ENCODE results near the gene IQSEC1.

Gene IQSEC1

DNA sequence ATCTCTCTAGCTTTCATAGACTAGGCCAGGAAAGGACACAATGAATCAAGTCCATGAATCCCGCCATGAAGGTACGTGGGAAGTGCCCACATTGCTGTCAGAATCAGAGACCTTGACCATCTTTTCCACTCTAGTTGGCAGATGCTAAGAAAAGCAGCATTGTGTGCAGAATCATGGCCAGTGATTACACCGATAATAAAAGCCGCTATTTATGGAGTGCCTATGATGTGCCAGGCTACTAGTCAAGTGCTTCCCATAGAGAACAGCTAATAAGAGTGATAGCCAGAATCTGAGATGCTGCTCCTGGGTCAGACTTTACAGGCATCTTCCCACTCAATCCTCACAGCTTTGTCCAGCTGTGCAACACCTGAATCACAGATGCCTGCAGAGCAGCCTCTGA, 218.7 kb downstream of the IQSEC1 start:
- TF ChIP-seq TAF1 (IDR thresholded peaks at IDR 0.05; ENCODE audit: borderline replicate concordance, insufficient read depth, low read length) (no peak), FOXP2 (optimal IDR thresholded peaks at IDR 0.05; ENCODE audit: borderline replicate concordance, extremely low read depth, extremely low read length, insufficient read depth) (no peak), POLR2AphosphoS5 (IDR thresholded peaks at IDR 0.05; ENCODE audit: low read depth, low read length) (no peak), SIN3A (IDR thresholded peaks at IDR 0.05; ENCODE audit: borderline replicate concordance, insufficient read depth, low read length) (no peak)
- TF ChIP-seq, protein P1, sequence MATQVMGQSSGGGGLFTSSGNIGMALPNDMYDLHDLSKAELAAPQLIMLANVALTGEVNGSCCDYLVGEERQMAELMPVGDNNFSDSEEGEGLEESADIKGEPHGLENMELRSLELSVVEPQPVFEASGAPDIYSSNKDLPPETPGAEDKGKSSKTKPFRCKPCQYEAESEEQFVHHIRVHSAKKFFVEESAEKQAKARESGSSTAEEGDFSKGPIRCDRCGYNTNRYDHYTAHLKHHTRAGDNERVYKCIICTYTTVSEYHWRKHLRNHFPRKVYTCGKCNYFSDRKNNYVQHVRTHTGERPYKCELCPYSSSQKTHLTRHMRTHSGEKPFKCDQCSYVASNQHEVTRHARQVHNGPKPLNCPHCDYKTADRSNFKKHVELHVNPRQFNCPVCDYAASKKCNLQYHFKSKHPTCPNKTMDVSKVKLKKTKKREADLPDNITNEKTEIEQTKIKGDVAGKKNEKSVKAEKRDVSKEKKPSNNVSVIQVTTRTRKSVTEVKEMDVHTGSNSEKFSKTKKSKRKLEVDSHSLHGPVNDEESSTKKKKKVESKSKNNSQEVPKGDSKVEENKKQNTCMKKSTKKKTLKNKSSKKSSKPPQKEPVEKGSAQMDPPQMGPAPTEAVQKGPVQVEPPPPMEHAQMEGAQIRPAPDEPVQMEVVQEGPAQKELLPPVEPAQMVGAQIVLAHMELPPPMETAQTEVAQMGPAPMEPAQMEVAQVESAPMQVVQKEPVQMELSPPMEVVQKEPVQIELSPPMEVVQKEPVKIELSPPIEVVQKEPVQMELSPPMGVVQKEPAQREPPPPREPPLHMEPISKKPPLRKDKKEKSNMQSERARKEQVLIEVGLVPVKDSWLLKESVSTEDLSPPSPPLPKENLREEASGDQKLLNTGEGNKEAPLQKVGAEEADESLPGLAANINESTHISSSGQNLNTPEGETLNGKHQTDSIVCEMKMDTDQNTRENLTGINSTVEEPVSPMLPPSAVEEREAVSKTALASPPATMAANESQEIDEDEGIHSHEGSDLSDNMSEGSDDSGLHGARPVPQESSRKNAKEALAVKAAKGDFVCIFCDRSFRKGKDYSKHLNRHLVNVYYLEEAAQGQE (IDR thresholded peaks at IDR 0.05; ENCODE audit: insufficient read depth in 1 of 2, low read depth in 2 of 2, low read length in 2 of 2): no peak

DNA sequence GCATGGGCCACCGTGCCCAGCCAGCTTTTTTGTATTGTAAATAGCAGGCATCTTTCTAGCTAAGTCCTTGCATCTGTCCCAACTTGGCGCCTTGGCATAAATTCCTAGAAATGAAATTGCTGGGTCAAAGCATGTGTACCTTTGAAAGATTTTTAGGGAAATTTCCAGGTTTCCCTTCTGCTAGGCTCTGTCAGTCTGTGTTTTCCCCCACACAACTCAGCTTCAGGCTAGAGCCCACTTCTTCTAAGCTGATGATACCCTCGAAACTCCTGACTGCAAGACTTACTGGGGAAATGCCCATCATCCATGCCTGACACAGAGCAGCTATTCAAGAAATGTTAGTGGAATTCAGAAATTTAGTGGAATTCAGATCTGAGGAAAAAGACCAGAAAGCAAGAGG, 221.0 kb downstream of the IQSEC1 start:
- no peak for TF ChIP-seq FOXP2 (optimal IDR thresholded peaks at IDR 0.05; ENCODE audit: borderline replicate concordance, extremely low read depth, extremely low read length, insufficient read depth)
- TF ChIP-seq SIN3A (IDR thresholded peaks at IDR 0.05; ENCODE audit: borderline replicate concordance, insufficient read depth, low read length): no peak
- no peak for TF ChIP-seq POLR2AphosphoS5 (IDR thresholded peaks at IDR 0.05; ENCODE audit: low read depth, low read length)
- TF ChIP-seq TAF1 (IDR thresholded peaks at IDR 0.05; ENCODE audit: borderline replicate concordance, insufficient read depth, low read length): no peak
- TF ChIP-seq, protein P1 (IDR thresholded peaks at IDR 0.05; ENCODE audit: insufficient read depth in 1 of 2, low read depth in 2 of 2, low read length in 2 of 2): no peak
